ENCODE measurements around the gene DLGAP1.

DNA sequence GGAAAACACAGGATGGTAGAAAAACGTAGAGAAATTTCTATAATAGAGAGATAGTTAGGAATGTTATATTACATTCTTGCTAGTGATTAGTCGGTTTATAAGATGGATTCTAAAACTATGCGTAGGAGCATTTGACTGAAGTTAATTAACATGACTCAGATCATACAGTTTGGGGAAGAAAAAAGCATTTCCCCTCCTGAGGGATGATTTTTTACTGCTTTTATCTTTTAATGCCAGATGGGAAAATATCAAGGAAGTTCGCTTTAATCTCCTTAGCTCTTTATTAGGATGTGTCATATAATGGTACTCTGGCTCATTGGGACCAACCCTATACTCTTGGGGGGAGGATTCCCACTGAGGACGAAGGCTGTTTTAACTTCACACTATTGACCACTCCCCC is 503.1 kb downstream of the DLGAP1 start:
- TF ChIP-seq RAD21 (IDR thresholded peaks at IDR 0.05) = no peak
- TF ChIP-seq FOXA1 (IDR thresholded peaks at IDR 0.05) = no peak
- TF ChIP-seq, protein P1, sequence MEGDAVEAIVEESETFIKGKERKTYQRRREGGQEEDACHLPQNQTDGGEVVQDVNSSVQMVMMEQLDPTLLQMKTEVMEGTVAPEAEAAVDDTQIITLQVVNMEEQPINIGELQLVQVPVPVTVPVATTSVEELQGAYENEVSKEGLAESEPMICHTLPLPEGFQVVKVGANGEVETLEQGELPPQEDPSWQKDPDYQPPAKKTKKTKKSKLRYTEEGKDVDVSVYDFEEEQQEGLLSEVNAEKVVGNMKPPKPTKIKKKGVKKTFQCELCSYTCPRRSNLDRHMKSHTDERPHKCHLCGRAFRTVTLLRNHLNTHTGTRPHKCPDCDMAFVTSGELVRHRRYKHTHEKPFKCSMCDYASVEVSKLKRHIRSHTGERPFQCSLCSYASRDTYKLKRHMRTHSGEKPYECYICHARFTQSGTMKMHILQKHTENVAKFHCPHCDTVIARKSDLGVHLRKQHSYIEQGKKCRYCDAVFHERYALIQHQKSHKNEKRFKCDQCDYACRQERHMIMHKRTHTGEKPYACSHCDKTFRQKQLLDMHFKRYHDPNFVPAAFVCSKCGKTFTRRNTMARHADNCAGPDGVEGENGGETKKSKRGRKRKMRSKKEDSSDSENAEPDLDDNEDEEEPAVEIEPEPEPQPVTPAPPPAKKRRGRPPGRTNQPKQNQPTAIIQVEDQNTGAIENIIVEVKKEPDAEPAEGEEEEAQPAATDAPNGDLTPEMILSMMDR (IDR thresholded peaks at IDR 0.05; ENCODE audit: low read depth, low read length, missing input control) = no peak

Measured in liver (tissue), 3 donors.